ENCODE data around the gene CXXC5. TPM values are rescaled to one million over a fixed set of nuclear protein-coding genes. Genes with fewer than 3 reads are reported as not detected.
A peak's percentile ranks its signal among the peaks of the same experiment; 100 is the strongest.
"Not testable (repeated sequence)": the region's sequence is repeated elsewhere in the genome, so short reads cannot be mapped to it uniquely, and the experiment has no call there.

CXXC5 gene
- total RNA-seq, 1 donor from 2014 or later = 41.1 TPM

GRCh38 chr5:139710319-139711066 lies 62.3 kb downstream of the CXXC5 start:
- peak in 1 of 2 donors; percentile 46 for DNase-seq (ENCODE audit: low read depth in 2 of 2)

DNA sequence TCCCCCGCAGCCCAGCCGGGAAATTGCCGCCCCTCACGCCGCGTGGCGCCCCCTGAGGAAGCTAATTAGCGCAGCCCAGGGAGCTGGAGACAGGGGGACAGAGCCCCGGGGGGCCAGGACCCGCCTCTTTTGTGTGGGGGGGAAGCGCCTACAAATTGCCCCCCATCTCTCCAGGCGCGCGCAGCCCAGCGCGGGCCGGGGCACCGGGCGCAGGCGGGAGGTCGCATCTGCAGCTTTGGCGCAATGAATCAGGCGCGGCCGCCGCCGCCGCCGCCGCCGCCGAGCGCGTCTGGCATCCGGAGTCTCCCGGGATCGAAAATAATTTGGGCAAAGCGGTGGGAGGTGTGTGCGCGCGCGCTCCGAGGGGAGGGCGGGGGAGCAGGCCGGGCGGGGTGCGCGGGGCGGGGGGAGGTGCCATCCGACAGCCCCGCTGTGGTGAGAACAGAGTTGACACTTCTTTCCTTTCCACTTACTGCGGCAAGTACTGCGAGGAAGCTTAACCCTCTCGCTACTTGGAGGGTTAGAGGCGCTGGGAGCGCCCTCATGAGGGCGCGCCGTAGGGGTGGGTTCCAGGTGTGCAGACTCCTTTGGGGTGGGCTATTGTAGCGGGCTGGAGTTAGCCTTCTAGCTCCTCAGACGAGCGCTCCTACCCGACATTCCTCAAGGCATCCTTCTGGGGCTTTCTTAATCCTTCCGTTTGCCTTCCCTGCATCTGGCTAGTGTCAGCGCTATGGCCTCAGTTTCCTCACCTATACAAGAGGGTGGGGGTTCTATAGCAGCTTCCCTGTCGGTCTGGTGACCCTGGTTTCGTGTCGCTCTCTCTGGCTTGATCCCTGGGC lies 63.1 kb downstream of the CXXC5 start:
- no peak for DNase-seq (ENCODE audit: low read depth in 2 of 2)

GRCh38 chr5:139711906-139712224 lies 63.7 kb downstream of the CXXC5 start:
- no peak for DNase-seq (ENCODE audit: low read depth in 2 of 2)

DNA sequence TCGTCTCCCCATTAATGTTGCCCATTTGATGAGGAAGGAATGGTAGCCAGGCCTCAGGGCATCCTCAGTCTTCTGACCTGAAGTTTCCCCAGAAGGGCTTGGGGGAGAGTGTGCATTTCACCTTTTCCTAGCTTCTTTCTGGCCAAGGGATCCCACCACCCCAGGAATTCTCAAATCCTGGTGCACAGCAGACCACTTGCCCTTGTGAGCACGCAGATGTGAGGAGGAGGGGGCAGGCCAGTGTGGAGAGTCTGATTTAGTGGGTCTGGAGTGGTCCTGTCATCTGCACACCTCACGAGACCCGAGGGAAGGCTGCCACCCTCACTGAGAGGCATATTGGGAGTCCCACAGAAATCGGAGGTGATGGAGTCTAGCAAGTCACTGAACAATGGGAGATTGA lies 64.3 kb downstream of the CXXC5 start:
- no peak for DNase-seq (ENCODE audit: low read depth in 2 of 2)

DNA sequence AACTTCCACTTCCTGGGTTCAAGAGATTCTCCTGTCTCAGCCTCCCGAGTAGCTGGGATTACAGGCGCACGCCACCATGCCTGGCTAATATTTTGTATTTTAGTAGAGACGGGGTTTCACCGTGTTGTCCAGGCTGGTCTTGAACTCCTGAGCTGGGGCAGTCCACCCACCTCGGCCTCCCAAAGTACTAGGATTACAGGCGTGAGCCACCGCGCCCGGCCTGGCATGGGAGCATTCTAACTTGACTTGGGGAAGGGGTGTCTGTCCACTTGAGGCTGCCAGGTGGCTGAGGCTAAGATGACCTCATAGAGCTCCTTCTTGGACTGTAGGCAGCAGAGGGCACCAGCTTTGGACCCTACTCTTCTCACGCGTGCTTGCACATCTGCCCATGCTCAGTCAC lies 65.7 kb downstream of the CXXC5 start:
- not testable (repeated sequence) for DNase-seq (ENCODE audit: low read depth in 2 of 2)

- DNase-seq (ENCODE audit: low read depth in 2 of 2) = no peak
Observed at GRCh38 chr5:139717221-139717620, 69.1 kb downstream of the CXXC5 start.

DNA sequence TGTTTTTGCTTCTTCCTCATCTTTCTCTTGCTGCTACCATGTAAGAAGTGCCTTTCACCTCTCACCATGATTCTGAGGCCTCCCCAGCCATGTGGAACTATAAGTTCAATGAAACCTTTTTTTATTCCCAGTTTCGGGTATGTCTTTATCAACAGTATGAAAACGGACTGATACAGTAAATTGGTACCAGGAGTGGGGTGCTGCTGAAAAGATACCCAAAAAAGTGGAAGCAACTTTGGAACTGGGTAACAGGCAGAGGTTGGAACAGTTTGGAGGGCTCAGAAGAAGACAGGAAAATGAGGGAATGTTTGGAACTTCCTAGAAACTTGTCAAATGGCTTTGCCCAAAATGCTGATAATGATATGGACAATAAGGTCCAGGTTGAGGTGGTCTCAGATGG lies 70.3 kb downstream of the CXXC5 start:
- not testable (repeated sequence) for DNase-seq (ENCODE audit: low read depth in 2 of 2)

- DNase-seq (ENCODE audit: low read depth in 2 of 2) = not testable (repeated sequence)
Observed at GRCh38 chr5:139719970-139720369, 71.8 kb downstream of the CXXC5 start.

- no peak for DNase-seq (ENCODE audit: low read depth in 2 of 2)
Observed at GRCh38 chr5:139723986-139724587, 75.9 kb downstream of the CXXC5 start.

DNA sequence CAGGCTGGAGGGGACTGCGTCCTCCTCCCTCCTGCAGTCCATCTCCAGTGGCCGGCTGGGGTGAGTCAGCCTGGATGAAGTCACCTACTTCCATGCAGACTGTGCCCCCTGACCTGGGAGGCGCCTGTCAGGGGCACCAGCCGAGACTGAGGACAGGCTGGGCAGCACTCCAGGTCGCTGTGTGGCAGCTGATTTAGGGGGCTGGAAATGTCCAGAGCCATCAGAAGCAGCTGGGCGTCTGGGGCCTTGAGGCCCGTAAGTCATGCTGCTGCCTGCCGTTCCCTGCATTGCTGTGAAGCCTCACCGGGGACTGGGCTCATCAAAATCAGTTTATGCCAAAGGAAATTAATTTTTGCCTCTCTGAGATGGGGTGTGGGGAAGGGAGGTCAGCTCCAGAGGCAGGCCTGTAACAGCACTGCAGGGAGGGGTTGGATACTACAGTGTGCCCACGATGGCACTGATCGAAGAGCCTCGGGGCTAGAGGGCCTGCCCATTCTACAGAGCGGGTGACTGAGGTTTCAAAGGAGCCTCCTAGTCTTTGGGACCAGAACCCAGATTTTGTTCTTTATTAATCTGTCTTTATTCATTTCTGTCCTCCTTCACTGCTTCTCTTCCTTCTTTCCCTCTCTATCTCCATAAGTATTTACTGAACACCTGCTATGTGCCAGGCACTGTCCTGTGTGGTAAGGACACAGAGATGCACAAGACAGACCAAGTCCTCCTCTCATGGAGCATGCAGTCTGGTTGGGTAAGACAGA lies 77.1 kb downstream of the CXXC5 start:
- peak; percentile 34 to 89 for DNase-seq (ENCODE audit: low read depth in 2 of 2)

DNA sequence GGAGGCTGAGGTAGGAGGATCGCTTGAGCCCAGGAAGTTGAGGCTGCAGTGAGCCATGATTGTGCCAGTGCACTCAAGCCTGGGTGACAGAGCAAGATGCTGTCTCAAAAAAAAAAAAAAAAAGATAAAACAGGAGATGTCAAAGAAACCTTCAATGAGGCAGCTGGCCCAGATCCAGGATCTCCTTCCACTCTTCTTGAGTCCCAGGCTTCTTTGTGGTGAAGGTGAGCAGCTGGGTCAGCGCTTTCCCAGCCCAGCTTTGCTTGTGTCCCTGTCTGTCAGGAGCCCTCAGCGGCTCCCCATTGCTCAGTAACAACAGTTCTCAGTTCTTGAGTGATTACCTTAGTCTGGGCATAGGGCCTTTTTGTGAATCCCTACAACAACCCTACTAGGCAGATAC lies 78.1 kb downstream of the CXXC5 start:
- DNase-seq (ENCODE audit: low read depth in 2 of 2) = no peak

- not testable (repeated sequence) for DNase-seq (ENCODE audit: low read depth in 2 of 2)
Observed at GRCh38 chr5:139727615-139728014, 79.5 kb downstream of the CXXC5 start.

GRCh38 chr5:139731281-139731680 lies 83.1 kb downstream of the CXXC5 start:
- DNase-seq (ENCODE audit: low read depth in 2 of 2) = no peak

DNA sequence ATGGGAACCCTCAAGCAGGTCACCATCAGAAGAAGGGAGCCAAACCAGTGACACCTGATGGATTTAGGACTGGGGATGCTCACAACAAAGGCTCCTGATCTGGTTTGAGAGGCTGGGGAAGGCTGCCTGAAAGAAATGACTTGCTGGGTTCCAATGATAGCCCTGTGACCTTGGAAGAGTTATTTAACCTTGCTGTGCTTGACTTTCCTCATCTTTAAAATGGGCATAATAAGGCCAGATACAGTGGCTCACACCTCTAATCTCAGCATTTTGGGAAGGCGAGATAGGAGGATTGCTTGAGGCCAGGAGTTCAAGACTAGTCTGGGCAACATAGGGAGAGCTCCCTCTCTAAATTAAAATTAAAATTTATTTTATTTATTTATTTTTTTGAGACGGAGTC lies 83.9 kb downstream of the CXXC5 start:
- no peak for DNase-seq (ENCODE audit: low read depth in 2 of 2)

DNA sequence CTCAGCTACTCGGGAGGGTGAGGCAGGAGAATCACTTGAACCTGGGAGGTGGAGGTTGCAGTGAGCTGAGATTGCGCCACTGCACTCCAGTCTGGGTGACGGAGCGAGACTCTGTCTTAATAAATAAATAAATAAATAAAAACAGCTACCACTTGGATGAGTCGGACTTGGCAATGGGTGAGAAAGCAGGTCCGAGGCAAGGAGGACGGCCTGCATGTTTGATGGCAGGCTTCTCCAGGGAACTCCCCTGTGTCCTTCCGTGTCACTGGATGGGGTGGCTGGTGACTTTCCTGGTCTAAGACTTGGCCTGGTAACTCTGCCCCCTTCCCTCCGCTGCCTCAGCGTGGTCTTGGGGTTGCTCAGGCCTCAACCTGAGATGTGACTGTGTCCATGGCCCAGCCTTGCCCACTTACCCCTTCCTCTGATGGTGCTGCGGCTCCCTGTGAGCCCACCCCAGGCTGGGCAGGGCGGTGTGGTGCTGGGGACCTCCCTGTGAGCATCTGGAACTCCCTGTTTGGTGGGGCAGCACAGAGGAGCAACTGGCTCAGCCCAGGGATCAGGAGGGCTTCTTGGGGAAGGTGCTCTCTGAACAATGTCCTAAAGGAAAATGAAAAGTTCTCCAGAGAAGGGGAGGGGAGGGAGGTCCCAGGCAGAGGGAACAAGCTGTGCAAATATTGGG lies 85.0 kb downstream of the CXXC5 start:
- DNase-seq (ENCODE audit: low read depth in 2 of 2) = no peak

Other genes with a start within 250 kb of the CXXC5 start
- 6.6 and 8.1 TPM in 2 replicates for gene SPATA24, start 244.3 kb upstream of the CXXC5 start, total RNA-seq
- gene DNAJC18, start 208.8 kb upstream of the CXXC5 start, total RNA-seq = 5.9 TPM in 2 replicates
- gene ECSCR, start 185.6 kb upstream of the CXXC5 start, total RNA-seq = 406 and 421 TPM in 2 replicates
- gene SMIM33, start 177.3 kb upstream of the CXXC5 start, total RNA-seq = under 0.01 TPM in 1 of 2 replicates, not detected in the other
- 34.8 and 54.0 TPM in 2 replicates for gene STING1, start 165.6 kb upstream of the CXXC5 start, total RNA-seq
- 53.4 and 53.9 TPM in 2 replicates for gene UBE2D2, start 87.0 kb upstream of the CXXC5 start, total RNA-seq
- under 0.01 TPM in 1 of 2 replicates, not detected in the other for gene PSD2, start 147.5 kb downstream of the CXXC5 start, total RNA-seq